AG09309 (cell line): ENCODE data around the gene SPATS2.

Source experiments
- DNase-seq: peaks from one replicate; pipeline ENCODE4 v3.0.0-alpha.2; 2010; ENCODE audit warnings: low read depth
- H3K4me3 ChIP-seq: 2 replicates; pipeline ENCODE4 v1.5.1; 2011; ENCODE audit warnings: mild to moderate bottlenecking, low read depth, low read length, moderate library complexity; ENCODE audit not compliant: control insufficient read depth
- TF ChIP-seq, protein P1 (sequence below): IDR thresholded peaks from 2 replicates; pipeline ENCODE4 v1.5.1; 2011; ENCODE audit warnings: mild to moderate bottlenecking, low read depth, low read length, inconsistent platforms; ENCODE audit not compliant: insufficient read depth, control insufficient read depth; ENCODE audit errors: missing control alignments

Gene SPATS2

DNA sequence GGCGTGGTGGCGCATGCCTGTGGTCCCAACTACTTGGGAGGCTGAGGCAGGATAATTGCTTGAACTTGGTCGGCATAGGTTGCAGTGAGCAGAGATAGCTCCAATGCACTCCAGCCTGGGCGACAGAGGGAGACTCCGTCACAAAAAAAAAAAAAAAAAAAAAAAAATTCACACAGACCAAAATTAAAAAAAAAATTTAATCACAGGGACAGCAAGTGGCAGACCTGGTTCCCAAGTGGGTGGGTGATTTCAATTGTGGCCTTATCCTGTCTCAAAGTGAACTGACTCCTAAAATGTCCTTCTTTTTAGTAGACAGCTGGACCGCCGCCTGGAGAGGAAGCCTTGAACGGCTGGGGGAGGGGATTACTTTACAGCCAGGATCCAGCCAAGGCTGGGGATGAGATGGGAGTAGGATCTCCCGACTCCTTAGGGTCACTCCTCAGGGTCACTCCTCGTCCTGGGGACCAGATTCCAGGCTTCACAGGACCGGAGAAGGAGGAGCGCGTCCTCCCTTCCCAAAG is 170.0 kb downstream of the SPATS2 start:
- no peak for DNase-seq
- H3K4me3 ChIP-seq: peak overlapping the region; percentile 35
- TF ChIP-seq, protein P1, sequence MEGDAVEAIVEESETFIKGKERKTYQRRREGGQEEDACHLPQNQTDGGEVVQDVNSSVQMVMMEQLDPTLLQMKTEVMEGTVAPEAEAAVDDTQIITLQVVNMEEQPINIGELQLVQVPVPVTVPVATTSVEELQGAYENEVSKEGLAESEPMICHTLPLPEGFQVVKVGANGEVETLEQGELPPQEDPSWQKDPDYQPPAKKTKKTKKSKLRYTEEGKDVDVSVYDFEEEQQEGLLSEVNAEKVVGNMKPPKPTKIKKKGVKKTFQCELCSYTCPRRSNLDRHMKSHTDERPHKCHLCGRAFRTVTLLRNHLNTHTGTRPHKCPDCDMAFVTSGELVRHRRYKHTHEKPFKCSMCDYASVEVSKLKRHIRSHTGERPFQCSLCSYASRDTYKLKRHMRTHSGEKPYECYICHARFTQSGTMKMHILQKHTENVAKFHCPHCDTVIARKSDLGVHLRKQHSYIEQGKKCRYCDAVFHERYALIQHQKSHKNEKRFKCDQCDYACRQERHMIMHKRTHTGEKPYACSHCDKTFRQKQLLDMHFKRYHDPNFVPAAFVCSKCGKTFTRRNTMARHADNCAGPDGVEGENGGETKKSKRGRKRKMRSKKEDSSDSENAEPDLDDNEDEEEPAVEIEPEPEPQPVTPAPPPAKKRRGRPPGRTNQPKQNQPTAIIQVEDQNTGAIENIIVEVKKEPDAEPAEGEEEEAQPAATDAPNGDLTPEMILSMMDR: no peak

DNA sequence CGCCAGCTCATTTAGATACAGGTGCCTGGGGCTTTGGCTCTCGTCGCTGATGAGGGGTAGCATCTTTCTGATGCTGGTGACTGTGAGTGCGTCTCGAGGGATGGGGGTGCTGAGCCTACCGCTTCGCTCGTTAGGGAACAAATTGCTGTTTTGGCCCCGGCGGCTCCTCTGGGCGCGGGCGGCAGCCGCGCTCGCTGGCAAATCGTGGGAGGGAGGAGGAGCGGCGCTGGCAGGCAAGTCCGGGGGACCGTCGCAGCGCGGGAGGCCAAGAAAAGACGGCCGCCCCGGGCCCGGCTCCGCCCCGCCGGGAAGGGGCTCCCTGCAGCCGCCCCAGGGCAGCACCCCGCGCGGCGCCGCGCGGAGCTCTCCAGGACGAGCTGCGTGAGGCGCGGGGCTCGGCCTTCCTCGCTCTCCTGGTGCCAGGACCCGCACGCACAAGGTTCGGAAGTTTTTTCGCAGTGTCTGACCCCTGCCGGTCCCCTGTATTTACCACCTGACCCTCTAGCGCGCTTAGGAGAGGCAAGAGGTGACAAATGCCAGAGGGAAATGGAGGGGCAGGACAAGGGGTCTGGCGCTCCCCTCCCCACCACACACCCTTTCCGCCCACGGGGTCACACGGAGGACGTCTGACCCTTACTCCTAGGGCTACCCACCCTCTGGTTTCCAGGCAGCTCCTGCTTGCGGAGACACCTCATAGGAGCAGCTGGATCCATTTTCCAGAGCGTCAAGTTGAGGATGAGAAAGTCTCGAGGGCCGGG is 170.7 kb downstream of the SPATS2 start:
- H3K4me3 ChIP-seq: peak overlapping the region; percentile 35
- TF ChIP-seq, protein P1: no peak
- no peak for DNase-seq

DNA sequence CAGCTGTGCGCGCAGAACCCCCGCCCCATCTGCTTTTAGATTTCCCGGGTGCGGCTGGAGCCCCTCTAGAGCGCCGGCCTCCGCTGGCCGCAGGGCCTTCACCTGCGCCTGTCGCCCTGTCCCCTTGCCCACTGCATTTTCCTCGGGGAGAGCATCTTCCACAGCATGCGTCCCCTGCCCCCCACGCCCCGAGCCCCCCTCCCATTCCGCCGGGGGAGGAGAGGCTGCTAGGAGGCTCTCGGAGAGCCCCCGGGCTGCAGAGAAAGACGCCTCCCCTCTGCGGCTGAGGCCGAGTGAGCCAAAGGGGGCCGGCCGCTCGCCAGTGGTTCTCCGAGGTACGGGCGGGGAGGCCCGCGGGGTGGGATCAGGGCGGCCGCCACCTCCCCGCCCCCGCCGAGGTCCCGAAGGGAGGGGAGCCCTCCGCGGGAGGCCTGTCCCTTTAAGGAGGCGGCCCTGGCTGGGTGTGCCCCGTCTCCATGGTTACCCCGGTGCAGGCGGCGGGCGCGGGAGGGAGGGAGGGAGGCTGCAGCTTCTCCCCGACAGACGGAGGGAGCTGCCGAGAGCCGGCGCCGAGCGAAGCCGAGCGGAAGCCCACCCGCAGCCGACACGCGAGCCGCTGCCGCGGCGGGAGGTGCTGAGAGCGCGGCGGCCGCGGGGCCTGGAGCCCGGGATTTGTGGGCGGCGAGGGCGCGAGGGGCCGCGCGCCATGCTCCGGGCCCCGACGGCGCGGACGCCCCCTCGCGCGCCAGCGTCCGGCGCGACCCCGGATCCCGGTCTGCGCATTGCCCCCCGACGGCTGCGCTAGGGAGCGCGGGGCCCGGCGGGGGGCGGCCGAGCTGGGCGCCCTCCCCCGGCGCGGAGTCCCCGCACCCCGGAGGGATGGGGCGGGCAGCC is 171.5 kb downstream of the SPATS2 start, which contains the start of gene KCNH3:
Gene KCNH3 (plus strand): TSS at position 521 of the 894 bp plus-strand sequence. CDS start 387 bp downstream, outside the sequence.
- TF ChIP-seq, protein P1: no peak
- peak within 1 kb of the TSS; percentile 26 for H3K4me3 ChIP-seq
- no peak for DNase-seq

DNA sequence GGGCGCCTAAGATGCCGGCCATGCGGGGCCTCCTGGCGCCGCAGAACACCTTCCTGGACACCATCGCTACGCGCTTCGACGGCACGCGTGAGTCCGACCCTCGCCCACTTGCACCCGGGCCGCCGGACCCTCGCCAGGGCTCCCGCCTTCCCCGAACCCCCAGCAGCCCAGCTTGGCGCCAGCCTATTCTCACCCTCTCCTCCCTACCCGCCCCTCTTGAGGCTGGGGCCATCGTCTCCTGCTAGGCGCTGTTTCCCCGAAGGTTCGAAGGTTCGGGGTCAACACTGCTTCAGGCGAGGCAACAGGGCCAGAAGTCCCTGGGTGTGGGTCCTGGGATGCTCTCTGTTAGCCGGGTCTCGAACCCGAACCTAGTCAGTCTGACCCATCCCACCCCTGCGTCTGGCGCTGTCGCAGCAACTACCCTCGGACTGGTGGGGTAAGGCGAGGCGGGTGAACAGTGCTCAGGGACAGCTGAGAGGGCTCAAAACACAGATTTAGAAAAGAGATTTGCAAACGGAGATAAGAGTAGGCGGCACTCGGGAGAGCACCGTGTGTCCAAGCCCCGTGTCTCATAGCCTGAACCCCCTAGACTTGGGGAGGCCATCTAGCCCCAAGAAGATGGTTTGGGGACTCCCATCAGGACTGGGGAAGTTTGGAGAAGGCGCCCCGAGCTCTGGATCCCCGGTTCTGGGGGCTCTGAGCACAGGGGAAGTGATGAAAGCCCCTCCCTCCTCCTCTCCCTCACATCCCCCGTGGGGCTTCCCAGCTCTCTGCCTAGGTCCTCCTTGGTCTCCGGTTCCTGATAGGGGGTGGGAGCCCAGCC is 172.4 kb downstream of the SPATS2 start:
- H3K4me3 ChIP-seq: no peak overlapping the region
- TF ChIP-seq, protein P1: no peak
- DNase-seq: no peak

DNA sequence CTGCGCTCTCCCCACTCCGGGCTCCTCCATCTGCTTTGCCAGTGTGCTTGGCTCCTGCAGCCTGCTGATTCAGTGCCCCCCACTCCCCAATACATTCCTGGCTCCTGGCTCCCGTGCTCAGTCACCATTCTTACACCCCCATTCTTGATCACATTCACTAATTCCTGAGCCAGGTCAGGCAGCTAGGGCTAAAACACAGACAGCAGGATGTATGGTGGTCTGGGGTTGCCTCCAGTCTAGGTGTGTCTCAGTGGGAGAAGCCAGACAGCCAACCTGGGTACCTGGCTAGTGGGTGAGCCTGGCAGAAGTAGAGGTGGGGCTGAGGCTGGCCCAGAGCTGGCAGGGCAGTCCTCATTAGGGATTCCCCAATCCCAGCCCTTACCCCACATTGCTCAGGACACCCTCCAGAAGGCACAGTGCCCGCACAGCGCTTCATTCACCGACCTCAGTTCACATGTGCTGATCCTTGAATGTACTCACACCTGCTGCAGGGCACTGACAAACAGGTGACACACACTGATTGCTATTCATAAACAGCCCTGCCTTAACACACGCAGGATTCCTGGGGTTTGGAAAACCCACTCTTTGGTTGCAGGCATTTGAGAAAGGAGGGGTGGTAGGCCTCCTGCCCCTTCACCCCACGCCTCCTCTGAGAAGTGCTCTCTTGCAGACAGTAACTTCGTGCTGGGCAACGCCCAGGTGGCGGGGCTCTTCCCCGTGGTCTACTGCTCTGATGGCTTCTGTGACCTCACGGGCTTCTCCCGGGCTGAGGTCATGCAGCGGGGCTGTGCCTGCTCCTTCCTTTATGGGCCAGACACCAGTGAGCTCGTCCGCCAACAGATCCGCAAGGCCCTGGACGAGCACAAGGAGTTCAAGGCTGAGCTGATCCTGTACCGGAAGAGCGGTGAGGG is 173.2 kb downstream of the SPATS2 start:
- TF ChIP-seq, protein P1: no peak
- DNase-seq: no peak
- H3K4me3 ChIP-seq: no peak overlapping the region
